Measurements from ENCODE around the gene USP19. TPM values are rescaled to one million over a fixed set of nuclear protein-coding genes. Genes with fewer than 3 reads are reported as not detected.

The USP19 gene
- total and polyA plus RNA-seq, 2 of the 8 experiments (the other 6 are each of a cell fraction or from before 2014, with no cell fraction given): 46.4 to 65.8 TPM

GRCh38 chr3:49120438-49121131 lies at the start of gene USP19 (continued):
- no peak for TF ChIP-seq CHD7 (IDR thresholded peaks at IDR 0.05; ENCODE audit: insufficient replicate concordance, low read length)
- TF ChIP-seq CTBP2 (IDR thresholded peaks at IDR 0.05; ENCODE audit: borderline replicate concordance, insufficient read depth, insufficient read length, low read length): no peak
- TF ChIP-seq BRCA1 (IDR thresholded peaks at IDR 0.05; ENCODE audit: low read depth, low read length): no peak
- TF ChIP-seq ATF2 (IDR thresholded peaks at IDR 0.05; ENCODE audit: low read length): no peak
- no peak for TF ChIP-seq MAFK (IDR thresholded peaks at IDR 0.05; ENCODE audit: low read depth, low read length)
- no peak for TF ChIP-seq CBX5 (IDR thresholded peaks at IDR 0.05; ENCODE audit: low read depth, low read length)
- peak; percentile 56; the same call in 1 of the 2 replicates for TF ChIP-seq CHD2 (IDR thresholded peaks at IDR 0.05; ENCODE audit: low read length)
- no peak for TF ChIP-seq RFX5 (IDR thresholded peaks at IDR 0.05; ENCODE audit: borderline replicate concordance, low read depth, low read length)
